Neural cell (in vitro differentiated cells): ENCODE measurements around the gene HIC2. TPM values are rescaled to one million over a fixed set of nuclear protein-coding genes. Genes with fewer than 3 reads are reported as not detected.
"Not testable (repeated sequence)": the region's sequence is repeated elsewhere in the genome, so short reads cannot be mapped to it uniquely, and the experiment has no call there.

ENCODE experiments used
- H2AFZ ChIP-seq: fragments of 200-600, 300-800 bp; sonication (generic), shearing (Covaris generic); 2 replicates; pipeline ENCODE4 v1.6.0; 2014; ENCODE audit warnings: low read depth, mild to moderate bottlenecking, antibody characterized with exemption, low read length, moderate library complexity
- H3F3A ChIP-seq: fragments of 200-600 bp; shearing (Covaris generic); 2 replicates; pipeline ENCODE4 v1.6.1; 2016; ENCODE audit warnings: mild to moderate bottlenecking, moderate library complexity, mixed read lengths, antibody characterized with exemption, low read length; ENCODE audit not compliant: insufficient read depth, poor library complexity, severe bottlenecking
- H3K27ac ChIP-seq: fragments of 200-600, 300-800 bp; sonication (generic), shearing (Covaris generic); 2 replicates; pipeline ENCODE4 v1.5.1; 2014; ENCODE audit warnings: mild to moderate bottlenecking, low read length, moderate library complexity
- H3K27me3 ChIP-seq: fragments of 300-800, 200-600 bp; sonication (generic), shearing (Covaris generic); 2 replicates; pipeline ENCODE4 v1.6.0; 2014; ENCODE audit warnings: mild to moderate bottlenecking, low read depth, low read length, moderate library complexity; ENCODE audit not compliant: insufficient read depth
- H3K36me3 ChIP-seq: fragments of 300-800, 200-600 bp; sonication (generic), shearing (Covaris generic); 2 replicates; pipeline ENCODE4 v1.5.1; 2014; ENCODE audit warnings: mild to moderate bottlenecking, antibody characterized with exemption, low read length, moderate library complexity; ENCODE audit not compliant: insufficient read depth
- H3K4me2 ChIP-seq: fragments of 300-800, 200-600 bp; sonication (generic), shearing (Covaris generic); 2 replicates; pipeline ENCODE4 v1.6.0; 2014; ENCODE audit warnings: mild to moderate bottlenecking, low read length
- H3K4me3 ChIP-seq: fragments of 300-800, 200-600 bp; sonication (generic), shearing (Covaris generic); 2 replicates; pipeline ENCODE4 v1.5.1; 2014; ENCODE audit warnings: mild to moderate bottlenecking, low read length, moderate library complexity
- H3K79me2 ChIP-seq: fragments of 200-600 bp; shearing (Covaris generic); replicated peaks from 2 replicates; pipeline ENCODE4 v1.6.0; 2014; ENCODE audit warnings: mild to moderate bottlenecking, low read length, moderate library complexity; ENCODE audit not compliant: insufficient read depth
- H3K9ac ChIP-seq: fragments of 300-800, 200-600 bp; sonication (generic), shearing (Covaris generic); 2 replicates; pipeline ENCODE4 v1.6.1; 2016; ENCODE audit warnings: mild to moderate bottlenecking, low read length, mixed read lengths
- H3K9me2 ChIP-seq: fragments of 200-600 bp; shearing (Covaris generic); 2 replicates; pipeline ENCODE4 v1.6.1; 2016; ENCODE audit warnings: mild to moderate bottlenecking, low read length, mixed read lengths; ENCODE audit not compliant: insufficient read depth
- H3K9me3 ChIP-seq: fragments of 200-600, 300-800 bp; sonication (generic), shearing (Covaris generic); 2 replicates; pipeline ENCODE4 v1.6.1; 2016; ENCODE audit warnings: mild to moderate bottlenecking, mixed run types, low read length, moderate library complexity, mixed read lengths
- H4K20me1 ChIP-seq: fragments of 200-600 bp; shearing (Covaris generic); 2 replicates; pipeline ENCODE4 v1.6.1; 2016; ENCODE audit warnings: mild to moderate bottlenecking, mixed run types; ENCODE audit not compliant: insufficient read depth
- polyA plus RNA-seq: library from polyadenylated mRNA; depleted of rRNA; stranded (reverse); fragments of >200 nt; gene quantifications from 2 replicates; pipeline ENCODE4 v1.2.3, GENCODE V29; 2014

HIC2 gene
- polyA plus RNA-seq, 1 donor from 2014 or later = 19.0 TPM

GRCh38 chr22:21490556-21490955 is 73.4 kb downstream of the HIC2 start:
- not testable (repeated sequence) for H3K9me2 ChIP-seq, H3K4me3 ChIP-seq, H3K9ac ChIP-seq, H3K36me3 ChIP-seq, H3K79me2 ChIP-seq, H3K4me2 ChIP-seq, H3K27me3 ChIP-seq, H4K20me1 ChIP-seq, H3K27ac ChIP-seq, H3F3A ChIP-seq, H3K9me3 ChIP-seq, H2AFZ ChIP-seq

- not testable (repeated sequence) for H3K79me2 ChIP-seq, H3K36me3 ChIP-seq, H2AFZ ChIP-seq, H3K9me2 ChIP-seq, H3K4me3 ChIP-seq, H3K9ac ChIP-seq, H3K27ac ChIP-seq, H3K4me2 ChIP-seq, H3K27me3 ChIP-seq, H3F3A ChIP-seq, H4K20me1 ChIP-seq, H3K9me3 ChIP-seq
Measured at GRCh38 chr22:21492271-21492670, 75.1 kb downstream of the HIC2 start.

- H2AFZ ChIP-seq, H3K9me3 ChIP-seq, H3K9ac ChIP-seq, H3K9me2 ChIP-seq, H4K20me1 ChIP-seq, H3K27me3 ChIP-seq, H3F3A ChIP-seq, H3K36me3 ChIP-seq, H3K4me2 ChIP-seq, H3K27ac ChIP-seq, H3K4me3 ChIP-seq, H3K79me2 ChIP-seq: not testable (repeated sequence)
Measured at GRCh38 chr22:21493789-21494782, 76.9 kb downstream of the HIC2 start.

- H2AFZ ChIP-seq, H3K9me2 ChIP-seq, H3K4me3 ChIP-seq, H3K4me2 ChIP-seq, H3K27me3 ChIP-seq, H3K9ac ChIP-seq, H3K36me3 ChIP-seq, H3K9me3 ChIP-seq, H3K79me2 ChIP-seq, H3F3A ChIP-seq, H4K20me1 ChIP-seq, H3K27ac ChIP-seq: not testable (repeated sequence)
Measured at GRCh38 chr22:21497984-21498383, 80.8 kb downstream of the HIC2 start.

- not testable (repeated sequence) for H3K4me2 ChIP-seq, H3K4me3 ChIP-seq, H3K79me2 ChIP-seq, H3K27me3 ChIP-seq, H3F3A ChIP-seq, H2AFZ ChIP-seq, H3K9me2 ChIP-seq, H3K9me3 ChIP-seq, H3K9ac ChIP-seq, H3K36me3 ChIP-seq, H3K27ac ChIP-seq, H4K20me1 ChIP-seq
Measured at GRCh38 chr22:21498489-21498888, 81.3 kb downstream of the HIC2 start.

GRCh38 chr22:21499623-21500506 is 82.7 kb downstream of the HIC2 start:
- not testable (repeated sequence) for H4K20me1 ChIP-seq, H3K27ac ChIP-seq, H3K27me3 ChIP-seq, H3K36me3 ChIP-seq, H3K9ac ChIP-seq, H3K4me2 ChIP-seq, H3K79me2 ChIP-seq, H3F3A ChIP-seq, H3K4me3 ChIP-seq, H3K9me2 ChIP-seq, H2AFZ ChIP-seq, H3K9me3 ChIP-seq
